Glomerular visceral epithelial cell (primary cell): ENCODE measurements around the gene PPP1R14D.
"Not testable (repeated sequence)": the region's sequence is repeated elsewhere in the genome, so short reads cannot be mapped to it uniquely, and the experiment has no call there.

ENCODE experiments used
- DNase-seq: peaks from one replicate; pipeline ENCODE4 v3.0.0-alpha.2; 2016; ENCODE audit errors: extremely low spot score

The PPP1R14D gene

DNA sequence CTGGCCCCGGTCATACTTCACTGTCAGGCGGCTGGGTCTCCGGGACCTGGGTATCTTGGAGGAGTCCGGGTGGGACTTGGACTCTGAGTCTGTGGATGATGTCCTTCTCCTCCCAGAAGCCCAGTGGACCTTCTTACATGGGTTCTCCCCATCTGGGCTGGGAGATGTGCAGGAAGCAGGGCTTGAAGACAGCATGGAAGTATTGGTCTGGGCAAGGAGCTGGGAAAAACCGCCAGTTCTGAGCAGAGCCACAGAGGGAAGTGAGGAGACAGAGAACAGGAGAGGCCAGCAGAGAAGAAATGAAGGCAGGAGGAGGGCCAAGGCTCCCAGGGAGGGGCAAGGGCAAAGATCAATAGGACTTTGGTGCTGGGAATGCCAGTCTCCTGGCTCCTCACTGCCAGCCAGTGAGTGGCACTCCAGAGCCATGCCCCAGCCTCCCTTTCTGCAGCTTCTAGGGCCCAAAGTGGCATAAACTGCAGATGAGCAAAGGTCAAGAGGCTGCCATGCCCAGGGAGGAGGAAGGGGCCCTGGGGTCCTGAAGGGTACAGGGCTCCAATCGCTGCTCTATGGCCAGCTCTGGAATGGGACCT, at the start of gene PPP1R14D:
PPP1R14D (minus strand) TSS at position 262 of the 590 bp plus-strand sequence; CDS start at position 195, 67 bp downstream.
- no peak for DNase-seq

DNA sequence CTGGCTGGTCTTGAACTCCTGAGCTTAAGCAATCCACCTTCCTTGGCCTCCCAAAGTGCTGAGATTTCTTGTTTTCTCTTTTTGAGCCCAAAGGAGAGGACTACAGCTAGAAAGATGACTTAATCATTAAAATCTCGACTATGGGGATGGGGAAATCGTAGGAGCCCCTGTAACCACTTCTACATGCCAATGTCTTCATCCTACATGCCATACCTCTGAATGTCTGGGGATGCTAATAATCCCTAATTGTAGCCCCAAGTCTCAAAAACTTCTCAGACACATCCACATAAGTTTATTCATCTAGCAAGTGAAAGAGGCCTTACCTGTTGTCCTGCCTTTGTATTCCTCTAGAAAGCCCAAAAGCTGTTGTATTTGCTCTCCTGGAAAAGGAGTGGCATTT, 49.2 kb upstream of the PPP1R14D start:
- no peak for DNase-seq

DNA sequence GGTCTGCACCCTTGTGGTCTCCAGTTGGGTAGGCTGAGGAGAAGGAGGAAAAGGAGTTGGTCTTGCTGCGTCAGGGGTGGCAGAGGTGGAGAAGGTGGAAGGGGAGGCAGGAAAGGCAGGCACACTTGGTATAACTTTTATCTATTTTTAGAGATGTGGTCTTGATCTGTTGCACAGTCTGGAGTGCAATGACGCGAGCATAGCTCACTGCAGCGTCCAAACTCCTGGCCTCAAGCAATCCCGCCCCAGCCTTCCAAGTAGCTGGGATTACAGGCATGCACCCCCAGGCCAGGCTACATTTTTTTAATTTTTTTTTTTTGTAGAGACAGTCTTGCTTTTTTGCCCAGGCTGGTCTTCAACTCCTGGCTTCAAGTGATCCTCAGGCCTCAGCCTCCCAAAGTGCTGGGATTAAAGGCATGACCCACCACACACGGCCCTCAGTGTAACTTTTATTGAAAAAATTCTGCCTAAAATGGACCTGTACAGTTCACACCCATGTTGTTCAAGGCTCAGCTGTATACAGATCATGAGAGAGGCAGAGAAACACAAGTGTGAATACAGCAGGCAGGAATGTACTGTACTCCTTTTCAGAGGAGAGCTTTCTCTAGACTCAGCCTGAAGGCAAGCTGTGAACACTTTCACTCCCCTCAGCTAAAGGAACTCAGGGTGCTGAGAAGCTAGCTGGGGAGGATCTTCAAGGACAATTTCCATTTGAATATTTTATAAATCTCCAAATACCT, 47.7 kb upstream of the PPP1R14D start:
- no peak for DNase-seq

DNA sequence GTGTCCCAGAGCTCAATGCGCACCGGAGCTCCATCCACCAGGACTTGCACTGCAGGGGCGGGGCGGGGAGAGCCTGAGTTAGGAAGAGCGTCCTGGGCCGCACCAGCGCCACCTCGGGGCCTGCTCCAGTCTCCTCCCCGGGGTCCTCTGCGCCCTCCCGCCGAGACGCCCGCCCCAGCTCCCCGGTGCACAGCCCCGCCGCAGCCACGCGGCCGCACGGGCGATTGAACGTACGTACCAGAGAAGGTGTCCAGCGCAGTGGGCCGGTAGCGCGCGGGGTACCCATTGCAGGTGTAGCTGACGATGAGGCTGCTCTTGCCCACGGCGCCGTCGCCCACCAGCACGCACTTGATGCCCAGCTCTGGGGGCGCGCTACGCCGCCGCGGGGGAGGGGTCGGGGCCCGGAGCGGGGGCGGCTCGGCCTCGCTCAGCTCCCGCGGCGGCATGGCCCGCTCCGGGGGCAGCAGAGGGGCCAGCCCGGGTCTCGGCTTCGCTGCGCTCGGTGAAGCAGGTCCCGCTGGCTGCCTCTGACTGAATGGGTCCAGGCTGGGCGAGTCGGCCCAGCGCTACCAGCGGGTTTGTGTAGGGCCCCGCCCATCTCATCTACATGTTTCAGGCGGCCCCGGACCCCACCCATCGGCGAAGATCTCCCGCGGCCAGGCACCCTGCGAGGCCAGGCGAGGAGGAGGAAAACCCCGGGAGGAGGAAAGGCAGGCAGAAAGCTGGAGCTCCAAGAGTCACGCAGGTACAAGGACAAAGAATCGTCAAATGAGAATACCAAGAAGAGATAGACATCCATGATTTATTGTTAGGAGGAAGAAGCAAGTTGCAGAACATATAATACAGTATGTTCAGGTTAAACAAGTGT, 45.4 kb upstream of the PPP1R14D start, which contains the start of gene RHOV:
RHOV (minus strand) TSS at position 541 of the 868 bp plus-strand sequence; CDS start at position 446, 95 bp downstream.
- peak; percentile 75 for DNase-seq

DNA sequence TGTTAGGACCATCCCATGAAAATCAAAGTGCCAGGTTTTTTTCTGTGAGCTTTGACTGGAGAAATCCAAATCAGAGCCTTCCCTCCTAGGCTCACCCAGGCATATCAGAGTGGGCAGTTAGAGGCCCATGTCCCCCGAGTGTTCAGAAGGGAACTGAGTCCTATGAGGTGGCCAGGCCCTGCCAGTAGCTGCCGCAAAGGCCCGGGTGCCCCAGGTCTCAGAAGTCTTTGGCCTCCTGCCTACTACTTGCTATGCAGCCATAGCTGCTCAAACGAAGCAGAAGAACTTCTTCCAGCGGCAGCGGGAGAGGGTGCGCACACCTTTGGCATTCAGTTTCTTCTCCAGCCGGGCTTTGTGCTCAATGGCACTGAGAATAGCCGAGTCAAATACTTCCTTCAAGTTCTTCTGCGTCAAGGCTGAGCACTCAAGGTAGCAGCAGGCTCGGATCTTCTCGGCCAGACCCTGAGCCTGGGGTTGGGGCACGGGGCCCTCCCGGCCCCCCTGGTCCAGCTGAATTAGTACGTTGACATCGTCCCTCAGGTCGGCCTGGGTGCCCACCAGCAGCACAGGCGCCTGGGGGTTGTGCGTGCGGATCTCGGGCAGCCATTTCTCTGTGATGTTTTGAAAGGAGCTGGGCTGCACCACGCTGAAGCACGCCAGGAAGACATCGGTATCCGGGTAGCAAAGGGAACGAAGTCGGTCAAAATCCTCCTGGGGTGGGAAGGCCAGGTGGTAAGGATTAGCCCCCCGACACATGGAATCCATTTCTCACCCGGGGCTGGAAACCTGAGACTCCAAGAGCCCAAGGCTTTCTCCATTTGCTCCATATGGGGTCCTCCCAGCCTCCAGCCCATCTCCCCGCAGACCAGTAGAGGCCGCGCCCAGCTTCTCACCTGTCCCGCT, 44.5 kb upstream of the PPP1R14D start:
- no peak for DNase-seq

DNA sequence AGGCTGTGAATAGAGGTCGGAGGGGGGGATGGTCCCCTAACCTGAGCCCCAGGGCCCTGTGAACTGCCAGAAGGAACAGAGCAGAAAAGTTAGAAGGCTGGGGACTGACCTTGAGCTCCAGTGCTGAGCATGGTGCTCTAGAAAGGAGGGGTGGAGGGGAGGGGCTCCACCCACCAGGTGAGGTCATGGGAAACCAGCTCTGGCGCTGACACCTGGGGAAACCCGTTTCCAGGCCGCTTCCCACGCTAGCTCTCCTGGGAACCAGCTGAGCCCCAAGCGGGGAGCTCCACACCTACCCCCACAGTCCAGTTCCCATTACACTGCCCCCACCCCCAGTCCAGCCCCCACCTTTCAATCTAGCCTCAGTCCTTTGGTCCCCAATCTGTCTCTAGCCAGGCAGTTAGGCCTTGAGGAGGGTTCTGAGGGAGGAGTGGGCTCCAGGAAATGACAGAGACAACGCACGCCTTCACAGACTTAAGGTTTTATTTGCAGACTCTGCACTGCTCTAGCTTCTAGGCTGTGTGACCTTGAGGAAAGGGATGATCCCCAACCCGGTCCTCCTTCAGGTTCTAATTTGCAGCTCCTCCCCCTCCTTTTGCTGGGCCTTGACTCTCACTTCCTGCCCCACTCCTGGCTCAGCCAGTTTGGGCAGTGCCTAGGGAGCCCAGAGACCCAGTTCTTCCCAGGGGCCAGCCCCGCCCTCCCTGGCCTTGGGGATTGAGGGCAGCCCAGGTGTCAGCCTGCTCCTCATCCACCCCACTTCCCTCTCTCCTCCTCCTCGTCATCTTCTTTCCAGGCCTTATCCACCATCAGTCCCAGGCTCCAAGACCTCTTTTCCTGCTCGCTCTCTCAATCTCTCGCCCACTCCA, 43.5 kb upstream of the PPP1R14D start:
- no peak for DNase-seq

DNA sequence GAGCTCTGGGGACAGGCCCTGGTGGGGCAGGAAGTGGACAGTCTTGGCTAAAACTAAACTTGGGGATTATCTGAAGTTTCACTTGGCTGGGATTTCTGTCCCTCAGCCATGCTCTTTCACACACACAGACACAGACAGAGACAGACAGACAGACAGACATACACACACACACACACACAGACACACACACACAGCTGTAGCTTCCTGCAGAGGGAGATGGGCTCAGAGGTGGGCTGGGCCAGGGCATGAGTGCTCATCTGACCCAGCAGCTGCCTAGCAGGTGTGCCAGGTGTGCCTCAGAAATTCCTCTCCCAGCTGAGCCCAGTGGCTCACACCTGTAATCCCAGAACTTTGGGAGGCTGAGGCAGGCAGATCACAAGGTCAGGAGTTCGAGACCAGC, 42.2 kb upstream of the PPP1R14D start:
- DNase-seq, result no peak

GRCh38 chr15:40869686-40870085, 41.2 kb upstream of the PPP1R14D start:
- DNase-seq, result no peak

DNA sequence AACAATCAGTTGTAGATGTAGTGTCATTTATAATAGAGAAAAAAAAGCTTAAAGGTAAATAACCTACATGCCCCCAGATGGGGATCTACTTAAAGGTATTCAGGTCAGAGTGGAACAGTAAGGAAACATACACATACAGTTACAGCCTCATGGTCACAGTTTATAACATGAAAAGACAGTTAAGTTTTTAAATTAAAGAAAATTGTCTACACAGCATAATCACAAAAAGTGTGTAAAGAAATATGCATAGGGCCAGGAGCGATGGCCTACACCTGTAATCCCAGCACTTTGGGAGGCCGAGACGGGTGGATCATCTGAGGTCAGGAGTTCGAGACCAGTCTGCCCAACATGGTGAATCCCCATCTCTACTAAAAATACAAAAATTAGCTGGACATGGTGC, 38.7 kb upstream of the PPP1R14D start:
- no peak for DNase-seq

- no peak for DNase-seq
Measured at GRCh38 chr15:40863660-40864270, 35.3 kb upstream of the PPP1R14D start.

DNA sequence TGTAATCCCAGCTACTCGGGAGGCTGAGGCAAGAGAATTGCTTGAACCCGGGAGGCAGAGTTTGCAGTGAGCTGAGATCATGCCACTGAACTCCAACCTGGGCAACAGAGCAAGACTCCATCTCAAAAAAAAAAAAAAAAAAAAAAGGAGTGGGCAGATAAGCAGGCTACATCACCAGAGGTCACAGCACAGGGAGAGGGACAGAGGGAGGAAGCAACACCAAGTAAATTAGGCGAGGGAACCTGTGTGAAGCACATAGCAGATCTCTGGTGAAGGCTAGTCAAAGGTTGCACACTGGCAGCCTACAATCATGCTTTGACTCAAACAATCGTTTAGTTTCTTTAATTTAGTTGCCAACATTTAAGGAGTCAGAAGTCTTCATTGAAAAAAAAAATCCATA, 32.6 kb upstream of the PPP1R14D start:
- not testable (repeated sequence) for DNase-seq

DNA sequence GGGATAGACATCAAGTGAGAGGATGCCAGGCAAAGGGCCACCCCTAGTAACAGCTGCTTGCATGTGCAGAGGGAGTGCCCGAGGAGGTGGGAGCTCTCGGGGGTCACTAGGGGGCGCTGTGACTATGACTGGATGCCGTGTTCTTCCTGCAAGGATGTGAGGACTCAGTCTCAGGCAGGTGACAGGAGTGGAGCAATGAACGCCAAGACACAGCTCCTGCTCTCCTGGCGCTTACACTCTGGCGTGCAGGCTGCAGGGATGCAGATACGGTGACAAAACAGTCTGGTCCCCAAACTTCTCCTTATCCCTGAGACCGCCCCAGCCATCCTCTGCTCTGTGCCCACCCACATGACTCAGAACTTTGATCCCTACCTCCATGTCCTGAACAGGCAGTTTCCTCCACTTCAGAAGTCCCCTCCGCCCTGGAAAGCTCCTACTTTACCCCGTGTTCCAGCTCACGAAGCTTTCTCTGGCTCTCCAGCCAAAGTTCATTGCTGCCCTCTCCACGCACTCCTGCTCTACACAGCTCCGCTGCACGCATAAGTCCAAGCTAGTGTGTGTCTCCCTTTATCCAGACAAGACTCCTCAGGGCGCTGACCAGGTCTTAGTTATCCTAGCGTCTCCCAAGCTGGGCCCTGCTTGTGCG, 30.8 kb upstream of the PPP1R14D start:
- DNase-seq, result peak; percentile 86

GRCh38 chr15:40858706-40859105, 30.2 kb upstream of the PPP1R14D start:
- DNase-seq, result no peak

DNA sequence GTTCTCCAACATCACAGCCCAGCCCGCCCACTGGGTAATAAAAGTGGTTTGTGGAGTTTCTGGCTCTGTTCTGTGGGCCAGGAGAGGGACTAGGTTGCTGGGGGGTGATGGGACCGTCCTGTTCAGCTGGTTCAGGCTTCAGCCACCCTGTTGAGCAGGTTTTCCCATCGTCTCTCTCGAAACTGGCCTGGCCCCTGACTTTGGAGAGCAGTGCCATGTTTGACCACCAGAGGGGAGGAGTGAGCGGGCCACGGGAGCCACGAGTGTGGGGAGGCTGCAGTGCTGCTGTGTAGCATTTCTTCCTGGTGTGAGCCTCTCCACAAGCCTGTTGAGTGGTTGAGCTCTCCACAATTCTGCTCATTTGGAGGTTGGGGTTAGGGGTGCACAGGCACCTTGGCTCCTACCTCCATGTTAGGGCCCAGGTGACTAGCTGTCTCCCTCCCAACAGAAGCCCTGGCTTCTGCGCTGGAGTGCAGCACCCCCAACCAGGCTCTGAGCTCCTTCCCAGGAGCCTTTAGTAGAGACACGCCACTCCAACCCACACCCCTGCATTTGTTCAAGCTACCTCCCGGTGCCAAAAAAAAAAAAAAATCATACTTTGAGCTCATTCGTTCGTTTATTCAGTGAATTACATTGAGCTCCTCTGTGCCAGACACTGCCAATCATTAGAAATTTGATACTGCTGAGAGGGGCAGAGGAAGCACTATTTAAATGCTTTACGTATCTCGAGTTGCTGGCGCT, 29.3 kb upstream of the PPP1R14D start:
- peak; percentile 72 for DNase-seq

DNA sequence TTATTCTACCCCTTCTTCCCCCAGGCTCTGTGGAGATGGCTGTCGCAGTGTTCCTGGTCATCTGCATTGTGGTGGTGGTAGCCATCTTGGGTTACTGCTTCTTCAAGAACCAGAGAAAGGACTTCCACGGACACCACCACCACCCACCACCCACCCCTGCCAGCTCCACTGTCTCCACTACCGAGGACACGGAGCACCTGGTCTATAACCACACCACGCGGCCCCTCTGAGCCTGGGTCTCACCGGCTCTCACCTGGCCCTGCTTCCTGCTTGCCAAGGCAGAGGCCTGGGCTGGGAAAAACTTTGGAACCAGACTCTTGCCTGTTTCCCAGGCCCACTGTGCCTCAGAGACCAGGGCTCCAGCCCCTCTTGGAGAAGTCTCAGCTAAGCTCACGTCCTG, 28.2 kb upstream of the PPP1R14D start:
- DNase-seq, result no peak

- DNase-seq, result no peak
Measured at GRCh38 chr15:40855706-40856234, 27.3 kb upstream of the PPP1R14D start.

DNA sequence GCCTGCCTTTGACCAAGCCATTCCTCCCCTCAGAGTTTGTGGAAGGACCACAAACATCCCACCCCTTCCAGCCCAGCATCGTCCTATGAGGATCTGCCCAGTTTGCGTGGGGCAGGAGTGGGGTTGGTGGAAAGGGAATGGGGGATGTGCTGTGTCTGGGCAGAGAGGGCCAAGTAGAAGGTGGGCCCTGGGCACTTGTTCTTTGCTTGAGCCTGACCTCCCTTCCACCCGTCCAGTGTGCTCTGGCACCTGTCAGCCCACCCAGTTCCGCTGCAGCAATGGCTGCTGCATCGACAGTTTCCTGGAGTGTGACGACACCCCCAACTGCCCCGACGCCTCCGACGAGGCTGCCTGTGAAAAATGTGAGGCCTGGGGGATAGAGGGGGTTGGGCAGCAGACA, 25.7 kb upstream of the PPP1R14D start:
- DNase-seq, result no peak

- DNase-seq, result no peak
Measured at GRCh38 chr15:40853241-40853890, 24.9 kb upstream of the PPP1R14D start.
